GM12865 (cell line): ENCODE data around the gene PIK3C2A.
A peak's percentile ranks its signal among the peaks of the same experiment; 100 is the strongest.
"Not testable (repeated sequence)": the region's sequence is repeated elsewhere in the genome, so short reads cannot be mapped to it uniquely, and the experiment has no call there.

Experiments used
- DNase-seq: peaks from one replicate; pipeline ENCODE4 v3.0.0; 2010; ENCODE audit warnings: low read depth
- H3K4me3 ChIP-seq: 2 replicates; pipeline ENCODE4 v1.5.1; 2011; ENCODE audit warnings: mild to moderate bottlenecking, low read depth, low read length, control low read depth
- CTCF ChIP-seq: IDR thresholded peaks from 2 replicates; pipeline ENCODE4 v1.5.1; 2011; ENCODE audit warnings: low read length, control low read depth, low read depth, inconsistent platforms; ENCODE audit not compliant: insufficient read depth; ENCODE audit errors: missing control alignments

PIK3C2A gene

GRCh38 chr11:17240780-17241179 lies 33.0 kb upstream of the PIK3C2A start:
- no peak for DNase-seq
- TF ChIP-seq CTCF, result no peak
- no peak overlapping the region for H3K4me3 ChIP-seq

GRCh38 chr11:17239927-17240326 lies 32.1 kb upstream of the PIK3C2A start:
- not testable (repeated sequence) for DNase-seq, H3K4me3 ChIP-seq

GRCh38 chr11:17238377-17238776 lies 30.6 kb upstream of the PIK3C2A start:
- no peak overlapping the region for H3K4me3 ChIP-seq
- TF ChIP-seq CTCF, result no peak
- no peak for DNase-seq

GRCh38 chr11:17233101-17233500 lies 25.3 kb upstream of the PIK3C2A start:
- no peak overlapping the region for H3K4me3 ChIP-seq
- DNase-seq, result no peak
- no peak for TF ChIP-seq CTCF

- DNase-seq, result peak; percentile 84
- H3K4me3 ChIP-seq, result no peak overlapping the region
- no peak for TF ChIP-seq CTCF
Measured at GRCh38 chr11:17230867-17231851, 23.4 kb upstream of the PIK3C2A start.

- no peak for TF ChIP-seq CTCF
- no peak for DNase-seq
Measured at GRCh38 chr11:17229481-17230152, 21.8 kb upstream of the PIK3C2A start.

GRCh38 chr11:17228186-17228925 lies 20.6 kb upstream of the PIK3C2A start:
- H3K4me3 ChIP-seq, DNase-seq: not testable (repeated sequence)

More at GRCh38 chr11:17229481-17230152, 21.8 kb upstream of the PIK3C2A start:
- no peak overlapping the region for H3K4me3 ChIP-seq
